HG02763 (cell line): Measurements from ENCODE around the gene NR1H4.
"Not testable (repeated sequence)": the region's sequence is repeated elsewhere in the genome, so short reads cannot be mapped to it uniquely, and the experiment has no call there.

ENCODE experiments used
- ATAC-seq: cut with Tn5 transposase; IDR thresholded peaks from one replicate; pipeline ENCODE4 v1.9.1; 2021; ENCODE audit warnings: mild to moderate bottlenecking, moderate library complexity; ENCODE audit not compliant: unreplicated experiment

The NR1H4 gene

GRCh38 chr12:100508751-100509150 lies 35.1 kb downstream of the NR1H4 start:
- ATAC-seq, result no peak

GRCh38 chr12:100512692-100513091 lies 39.0 kb downstream of the NR1H4 start:
- ATAC-seq, result no peak

GRCh38 chr12:100515968-100516367 lies 42.3 kb downstream of the NR1H4 start:
- no peak for ATAC-seq

- ATAC-seq, result no peak
These were observed 44.7 kb downstream of the NR1H4 start for GRCh38 chr12:100518376-100518775.

- ATAC-seq, result no peak
These were observed 46.5 kb downstream of the NR1H4 start for GRCh38 chr12:100520048-100520769.

GRCh38 chr12:100521958-100522357 lies 48.3 kb downstream of the NR1H4 start:
- ATAC-seq, result no peak

GRCh38 chr12:100528034-100528433 lies 54.4 kb downstream of the NR1H4 start:
- no peak for ATAC-seq

- no peak for ATAC-seq
These were observed 54.9 kb downstream of the NR1H4 start for GRCh38 chr12:100528471-100529127.

- ATAC-seq, result no peak
These were observed 56.2 kb downstream of the NR1H4 start for GRCh38 chr12:100529756-100530350.

- no peak for ATAC-seq
These were observed 59.7 kb downstream of the NR1H4 start for GRCh38 chr12:100533376-100533775.

GRCh38 chr12:100534625-100535227 lies 61.1 kb downstream of the NR1H4 start:
- ATAC-seq, result no peak

GRCh38 chr12:100539202-100539601 lies 65.5 kb downstream of the NR1H4 start:
- no peak for ATAC-seq

GRCh38 chr12:100544165-100544564 lies 70.5 kb downstream of the NR1H4 start:
- no peak for ATAC-seq

- ATAC-seq, result no peak
These were observed 71.4 kb downstream of the NR1H4 start for GRCh38 chr12:100545092-100545491.

- no peak for ATAC-seq
These were observed 80.3 kb downstream of the NR1H4 start for GRCh38 chr12:100553936-100554335.

GRCh38 chr12:100554608-100555077 lies 81.0 kb downstream of the NR1H4 start:
- no peak for ATAC-seq

GRCh38 chr12:100555722-100556121 lies 82.1 kb downstream of the NR1H4 start:
- ATAC-seq, result no peak

- no peak for ATAC-seq
These were observed 83.7 kb downstream of the NR1H4 start for GRCh38 chr12:100557357-100557756.

- ATAC-seq, result not testable (repeated sequence)
These were observed 85.6 kb downstream of the NR1H4 start for GRCh38 chr12:100559261-100559660.

GRCh38 chr12:100564090-100564489 lies 90.4 kb downstream of the NR1H4 start:
- ATAC-seq, result no peak

GRCh38 chr12:100564905-100565467 lies 91.3 kb downstream of the NR1H4 start:
- no peak for ATAC-seq
